NCI-H2081 (cell line): ENCODE results near the gene SLC26A8.

Source experiments
- DNase-seq, 2 experiments: peaks; one replicate each; lab custom pipeline; 2025; lab: John Stamatoyannopoulos, UW

The SLC26A8 gene, protein sequence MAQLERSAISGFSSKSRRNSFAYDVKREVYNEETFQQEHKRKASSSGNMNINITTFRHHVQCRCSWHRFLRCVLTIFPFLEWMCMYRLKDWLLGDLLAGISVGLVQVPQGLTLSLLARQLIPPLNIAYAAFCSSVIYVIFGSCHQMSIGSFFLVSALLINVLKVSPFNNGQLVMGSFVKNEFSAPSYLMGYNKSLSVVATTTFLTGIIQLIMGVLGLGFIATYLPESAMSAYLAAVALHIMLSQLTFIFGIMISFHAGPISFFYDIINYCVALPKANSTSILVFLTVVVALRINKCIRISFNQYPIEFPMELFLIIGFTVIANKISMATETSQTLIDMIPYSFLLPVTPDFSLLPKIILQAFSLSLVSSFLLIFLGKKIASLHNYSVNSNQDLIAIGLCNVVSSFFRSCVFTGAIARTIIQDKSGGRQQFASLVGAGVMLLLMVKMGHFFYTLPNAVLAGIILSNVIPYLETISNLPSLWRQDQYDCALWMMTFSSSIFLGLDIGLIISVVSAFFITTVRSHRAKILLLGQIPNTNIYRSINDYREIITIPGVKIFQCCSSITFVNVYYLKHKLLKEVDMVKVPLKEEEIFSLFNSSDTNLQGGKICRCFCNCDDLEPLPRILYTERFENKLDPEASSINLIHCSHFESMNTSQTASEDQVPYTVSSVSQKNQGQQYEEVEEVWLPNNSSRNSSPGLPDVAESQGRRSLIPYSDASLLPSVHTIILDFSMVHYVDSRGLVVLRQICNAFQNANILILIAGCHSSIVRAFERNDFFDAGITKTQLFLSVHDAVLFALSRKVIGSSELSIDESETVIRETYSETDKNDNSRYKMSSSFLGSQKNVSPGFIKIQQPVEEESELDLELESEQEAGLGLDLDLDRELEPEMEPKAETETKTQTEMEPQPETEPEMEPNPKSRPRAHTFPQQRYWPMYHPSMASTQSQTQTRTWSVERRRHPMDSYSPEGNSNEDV

GRCh38 chr6:36023996-36024795, at the start of gene SLC26A8:
Gene SLC26A8 (minus strand): TSS chr6:36024641. CDS start chr6:36019707, 4,934 bp downstream.
- no peak for DNase-seq

DNA sequence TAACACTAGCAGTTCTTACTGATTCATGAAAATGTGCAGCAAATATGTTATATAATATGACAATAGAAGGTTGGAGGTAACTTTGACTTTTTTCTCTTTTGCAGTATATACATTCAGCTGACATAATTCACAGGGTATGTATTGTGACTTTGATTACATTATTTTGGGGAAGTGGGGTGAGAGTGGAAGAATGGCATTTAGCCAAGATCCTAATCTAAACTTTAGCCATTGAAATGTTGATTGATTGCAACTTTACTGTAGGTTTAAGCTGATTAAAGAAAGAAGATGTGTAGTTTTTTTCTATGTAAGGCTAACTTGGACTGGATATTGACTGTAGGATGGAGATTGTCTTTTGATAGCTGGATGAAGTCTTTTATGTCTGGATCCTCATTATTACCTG, 49.1 kb upstream of the SLC26A8 start:
- DNase-seq, result no peak

DNA sequence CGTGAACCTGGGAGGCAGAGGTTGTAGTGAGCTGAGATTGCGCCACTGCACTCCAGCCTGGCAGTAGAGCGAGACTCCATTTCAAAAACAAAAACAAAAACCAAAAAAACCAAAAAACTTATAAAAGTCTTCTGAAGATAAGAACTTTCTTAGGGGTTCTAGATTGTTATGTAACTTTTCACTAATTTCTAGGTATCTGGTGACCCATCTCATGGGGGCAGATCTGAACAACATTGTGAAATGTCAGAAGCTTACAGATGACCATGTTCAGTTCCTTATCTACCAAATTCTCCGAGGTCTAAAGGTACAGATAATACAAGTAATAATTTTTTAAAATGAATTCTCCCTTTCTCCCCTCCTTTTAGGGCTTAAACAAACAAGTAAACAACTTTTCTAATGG, 48.2 kb upstream of the SLC26A8 start:
- no peak for DNase-seq

GRCh38 chr6:36071714-36072113, 47.3 kb upstream of the SLC26A8 start:
- no peak for DNase-seq

DNA sequence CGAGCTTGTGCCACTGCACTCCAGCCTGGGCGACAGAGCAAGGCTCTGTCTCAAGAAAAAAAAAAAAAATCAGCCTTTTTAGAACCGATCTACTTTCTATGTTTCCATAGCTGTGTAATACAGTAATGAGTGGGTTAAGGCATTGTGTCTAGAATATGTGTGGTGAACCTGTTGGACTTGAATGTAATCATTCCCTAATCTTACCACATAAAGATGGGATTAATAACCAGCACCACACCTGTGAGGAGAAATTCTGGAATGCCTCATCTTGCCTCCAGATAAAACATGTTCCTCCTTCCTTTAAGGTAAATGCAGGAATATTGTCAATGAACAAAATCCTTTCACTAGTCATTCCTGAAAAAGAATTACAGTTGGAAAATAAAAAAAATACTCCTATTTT, 46.8 kb upstream of the SLC26A8 start:
- no peak for DNase-seq

DNA sequence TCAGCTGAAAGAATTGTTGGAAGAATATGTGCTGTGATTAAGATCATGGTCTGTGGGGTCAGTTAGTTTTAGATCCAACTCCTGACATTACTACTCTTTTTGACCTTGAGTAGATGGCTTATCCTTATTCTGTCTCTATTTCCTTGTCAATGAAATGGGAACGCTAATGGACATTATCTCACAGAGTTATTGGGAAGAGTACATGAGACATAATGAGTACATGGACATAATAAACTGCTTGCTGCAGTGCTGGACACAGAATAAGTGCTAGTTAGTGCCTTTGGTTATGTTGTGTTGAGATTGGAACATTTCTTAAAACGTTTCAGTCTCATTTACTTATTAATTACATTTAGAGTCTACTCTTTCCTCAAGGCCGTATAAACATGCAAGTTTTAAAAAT, 45.8 kb upstream of the SLC26A8 start:
- no peak for DNase-seq

DNA sequence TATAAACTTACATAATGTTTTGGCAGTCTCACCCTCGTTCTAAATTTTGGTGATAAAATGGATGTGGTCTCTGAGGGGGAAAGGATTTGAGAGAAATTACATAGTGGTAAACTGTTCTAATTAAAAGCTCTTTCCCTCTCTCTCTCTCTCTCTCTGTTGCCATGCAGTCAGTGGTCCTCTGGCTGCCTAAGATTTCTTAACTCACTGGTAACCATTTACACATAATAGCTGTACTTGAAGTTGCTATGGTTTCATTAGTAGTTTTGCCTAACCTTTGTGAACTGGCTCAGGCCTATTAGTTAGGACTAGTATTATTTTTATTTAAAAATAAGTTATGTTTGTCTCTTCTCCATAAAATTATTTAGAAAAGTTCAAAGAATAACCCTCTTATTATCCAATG, 45.1 kb upstream of the SLC26A8 start:
- DNase-seq, result no peak

GRCh38 chr6:36068586-36068985, 44.1 kb upstream of the SLC26A8 start:
- no peak for DNase-seq

GRCh38 chr6:36068012-36068392, 43.6 kb upstream of the SLC26A8 start:
- no peak for DNase-seq

GRCh38 chr6:36067374-36068011, 43.1 kb upstream of the SLC26A8 start:
- DNase-seq, result no peak

DNA sequence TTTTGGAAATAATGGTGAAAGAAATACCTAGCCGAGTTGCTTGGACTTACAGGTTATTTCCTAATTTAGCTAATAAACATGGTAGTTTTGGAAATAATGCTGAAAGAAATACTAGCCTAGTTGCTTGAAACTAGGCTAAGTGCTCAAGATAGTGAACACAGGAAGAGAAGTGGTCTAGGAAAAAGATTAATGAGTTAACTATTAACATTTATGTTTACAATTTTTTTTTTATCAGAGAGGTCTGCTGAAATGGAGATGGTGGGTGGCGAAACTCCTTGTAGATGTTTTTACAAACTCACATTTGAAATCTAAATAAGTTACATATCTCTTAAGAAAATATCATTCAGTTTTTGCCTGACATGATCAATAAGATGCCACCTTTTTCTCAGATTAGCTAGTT, 42.4 kb upstream of the SLC26A8 start:
- DNase-seq, result no peak

- no peak for DNase-seq
Measured at GRCh38 chr6:36065916-36066315, 41.5 kb upstream of the SLC26A8 start.

DNA sequence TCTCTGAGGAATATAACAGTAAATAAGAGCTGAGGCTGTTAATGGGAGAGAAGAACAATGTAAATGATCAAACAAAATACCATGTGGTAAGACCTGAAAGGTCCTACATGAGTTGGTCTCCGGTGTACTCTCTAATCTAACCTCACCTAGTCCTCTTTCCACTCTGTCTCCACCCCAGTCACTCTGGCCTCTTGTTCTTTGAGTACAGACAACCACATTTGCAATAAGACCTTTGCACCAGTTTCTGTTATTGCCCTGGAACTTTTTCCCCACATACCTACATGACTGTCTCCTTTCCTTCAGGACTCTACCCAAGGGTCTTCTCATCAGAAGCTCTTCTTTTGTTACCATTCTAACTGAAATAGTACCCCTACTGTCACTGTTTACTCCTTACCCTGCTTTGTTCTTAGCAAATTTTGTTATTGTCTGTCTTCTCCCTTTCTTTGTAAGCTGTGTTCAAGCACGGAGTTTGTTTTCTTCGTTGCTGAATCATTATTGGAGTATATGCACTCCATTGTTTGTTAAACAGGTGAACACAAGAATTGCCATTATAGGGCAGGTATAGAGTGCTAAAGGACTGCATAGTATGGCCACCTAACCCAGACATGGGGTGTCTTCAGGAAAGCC, 40.4 kb upstream of the SLC26A8 start:
- DNase-seq, result no peak

- no peak for DNase-seq
Measured at GRCh38 chr6:36063318-36064060, 39.0 kb upstream of the SLC26A8 start.

DNA sequence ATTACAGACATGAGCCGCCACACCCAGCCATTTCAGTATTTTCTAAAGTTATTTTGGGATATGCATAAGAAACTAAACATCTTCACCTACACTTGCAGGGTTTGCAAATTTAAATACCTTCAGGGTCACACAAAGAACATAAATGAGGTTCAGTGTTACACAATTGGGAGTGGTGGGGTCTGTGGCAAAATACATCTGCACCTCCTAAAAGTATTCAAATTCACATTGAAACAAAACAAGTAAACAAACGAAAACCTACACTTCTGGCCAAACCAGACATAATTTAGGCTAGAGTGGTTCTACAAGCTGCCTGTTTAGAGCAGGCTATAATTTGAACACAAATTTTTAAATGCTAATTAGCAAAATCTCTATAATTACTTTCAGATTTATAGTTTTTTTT, 37.8 kb upstream of the SLC26A8 start:
- no peak for DNase-seq

GRCh38 chr6:36061236-36061635, 36.8 kb upstream of the SLC26A8 start:
- no peak for DNase-seq

- DNase-seq, result peak in 1 of 2 experiments; percentile 16
Measured at GRCh38 chr6:36056178-36056577, 31.7 kb upstream of the SLC26A8 start.

DNA sequence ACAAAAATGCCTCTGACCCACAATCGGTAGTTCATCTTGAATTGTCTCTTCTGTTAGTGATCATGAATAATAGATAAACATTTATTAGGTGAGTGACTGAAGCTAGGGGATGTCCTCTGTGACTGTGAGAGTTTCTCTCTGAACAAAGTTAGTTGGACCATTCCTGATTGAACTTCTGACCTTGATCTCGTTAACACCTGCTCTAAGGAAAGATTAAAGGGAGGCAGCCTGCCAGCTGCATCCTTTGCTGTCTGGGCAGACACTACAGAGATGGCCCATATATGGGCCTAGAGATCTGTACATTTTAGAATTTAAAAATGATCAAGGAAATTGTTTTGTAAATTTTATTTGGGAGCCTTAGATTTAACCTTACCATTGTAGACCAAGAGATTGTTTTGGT, 30.5 kb upstream of the SLC26A8 start:
- DNase-seq, result no peak

DNA sequence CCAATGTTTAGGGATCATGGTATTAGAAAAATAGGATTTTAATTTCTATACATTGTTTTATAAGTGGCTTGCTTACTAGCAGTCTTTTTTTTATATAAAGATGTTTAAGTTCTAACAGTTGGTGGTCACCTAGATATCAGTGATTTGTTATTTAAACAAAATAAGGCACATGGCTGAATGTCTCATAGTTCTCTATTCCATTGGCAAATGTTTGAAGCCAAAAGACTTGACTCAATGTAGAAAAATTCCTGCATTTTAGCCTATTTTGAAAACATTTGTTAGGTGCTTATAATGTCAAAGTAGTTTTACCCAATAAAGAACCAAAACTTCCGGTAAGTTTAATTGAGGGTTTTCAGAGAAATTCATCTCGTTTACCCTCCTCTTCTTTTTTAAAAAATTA, 30.0 kb upstream of the SLC26A8 start:
- no peak for DNase-seq

GRCh38 chr6:36053878-36054277, 29.4 kb upstream of the SLC26A8 start:
- no peak for DNase-seq
